Activated CD8-positive, alpha-beta memory T cell treated with anti-CD3 and anti-CD28 coated beads, Interleukin-2, amount 50 U/mL, for 48 hours (primary cell): ENCODE measurements around the gene SNAI1.
"Not testable (repeated sequence)": the region's sequence is repeated elsewhere in the genome, so short reads cannot be mapped to it uniquely, and the experiment has no call there.

Experiments
- DNase-seq: peaks from one replicate; pipeline ENCODE4 v3.0.0-alpha.2; 2020

The SNAI1 gene

GRCh38 chr20:49987015-49987867 lies 4.5 kb downstream of the SNAI1 start:
- no peak for DNase-seq

- no peak for DNase-seq
Observed at GRCh38 chr20:49987868-49988690, 5.3 kb downstream of the SNAI1 start.

- no peak for DNase-seq
Observed at GRCh38 chr20:49989234-49990065, 6.7 kb downstream of the SNAI1 start.

- DNase-seq = no peak
Observed at GRCh38 chr20:49990271-49990720, 7.5 kb downstream of the SNAI1 start.

GRCh38 chr20:49993301-49993751 lies 10.5 kb downstream of the SNAI1 start:
- DNase-seq = no peak

GRCh38 chr20:49995586-49995985 lies 12.8 kb downstream of the SNAI1 start:
- DNase-seq = no peak

- not testable (repeated sequence) for DNase-seq
Observed at GRCh38 chr20:49998478-49999188, 15.9 kb downstream of the SNAI1 start.

GRCh38 chr20:49999329-49999728 lies 16.5 kb downstream of the SNAI1 start:
- peak; percentile 72 for DNase-seq

GRCh38 chr20:50000548-50001222 lies 17.9 kb downstream of the SNAI1 start:
- DNase-seq = not testable (repeated sequence)

- no peak for DNase-seq
Observed at GRCh38 chr20:50001784-50002311, 19.1 kb downstream of the SNAI1 start.

- no peak for DNase-seq
Observed at GRCh38 chr20:50003253-50003656, 20.5 kb downstream of the SNAI1 start.

GRCh38 chr20:50004229-50004628 lies 21.4 kb downstream of the SNAI1 start:
- DNase-seq = no peak

GRCh38 chr20:50005471-50005981 lies 22.7 kb downstream of the SNAI1 start:
- no peak for DNase-seq

- DNase-seq = no peak
Observed at GRCh38 chr20:50007369-50007768, 24.6 kb downstream of the SNAI1 start.

- no peak for DNase-seq
Observed at GRCh38 chr20:50008007-50008406, 25.2 kb downstream of the SNAI1 start.

- DNase-seq = no peak
Observed at GRCh38 chr20:50009521-50010454, 27.0 kb downstream of the SNAI1 start.

- DNase-seq = not testable (repeated sequence)
Observed at GRCh38 chr20:50011597-50011996, 28.8 kb downstream of the SNAI1 start.

- DNase-seq = no peak
Observed at GRCh38 chr20:50012282-50013263, 29.8 kb downstream of the SNAI1 start.

GRCh38 chr20:50013976-50014375 lies 31.2 kb downstream of the SNAI1 start:
- DNase-seq = no peak
